GM19099 (cell line): ENCODE data around the gene CDH3.

Experiments used
- POLR2A ChIP-seq: IDR thresholded peaks from 3 replicates; pipeline ENCODE4 v1.6.1; 2011; ENCODE audit warnings: low read depth; ENCODE audit not compliant: insufficient read length; ENCODE audit errors: extremely low read depth

The CDH3 gene

DNA sequence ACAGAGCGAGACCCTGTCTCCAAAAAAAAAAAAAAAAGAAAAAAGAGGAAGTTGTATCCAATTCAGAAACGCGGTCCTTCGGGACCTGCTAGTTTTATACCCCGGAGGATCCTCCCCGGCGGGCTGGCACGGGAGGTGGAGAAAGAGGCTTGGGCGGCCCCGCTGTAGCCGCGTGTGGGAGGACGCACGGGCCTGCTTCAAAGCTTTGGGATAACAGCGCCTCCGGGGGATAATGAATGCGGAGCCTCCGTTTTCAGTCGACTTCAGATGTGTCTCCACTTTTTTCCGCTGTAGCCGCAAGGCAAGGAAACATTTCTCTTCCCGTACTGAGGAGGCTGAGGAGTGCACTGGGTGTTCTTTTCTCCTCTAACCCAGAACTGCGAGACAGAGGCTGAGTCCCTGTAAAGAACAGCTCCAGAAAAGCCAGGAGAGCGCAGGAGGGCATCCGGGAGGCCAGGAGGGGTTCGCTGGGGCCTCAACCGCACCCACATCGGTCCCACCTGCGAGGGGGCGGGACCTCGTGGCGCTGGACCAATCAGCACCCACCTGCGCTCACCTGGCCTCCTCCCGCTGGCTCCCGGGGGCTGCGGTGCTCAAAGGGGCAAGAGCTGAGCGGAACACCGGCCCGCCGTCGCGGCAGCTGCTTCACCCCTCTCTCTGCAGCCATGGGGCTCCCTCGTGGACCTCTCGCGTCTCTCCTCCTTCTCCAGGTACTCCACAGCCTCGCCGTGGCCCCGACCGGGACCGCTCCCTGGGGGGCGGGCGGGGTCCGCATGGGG is at the start of gene CDH3:
TSS of gene CDH3 (plus strand) at position 596 of the 779 bp plus-strand sequence. CDS start at position 666, 70 bp downstream.
- no peak for TF ChIP-seq POLR2A

- no peak for TF ChIP-seq POLR2A
These were observed 48.8 kb upstream of the CDH3 start for GRCh38 chr16:68596266-68596665.

DNA sequence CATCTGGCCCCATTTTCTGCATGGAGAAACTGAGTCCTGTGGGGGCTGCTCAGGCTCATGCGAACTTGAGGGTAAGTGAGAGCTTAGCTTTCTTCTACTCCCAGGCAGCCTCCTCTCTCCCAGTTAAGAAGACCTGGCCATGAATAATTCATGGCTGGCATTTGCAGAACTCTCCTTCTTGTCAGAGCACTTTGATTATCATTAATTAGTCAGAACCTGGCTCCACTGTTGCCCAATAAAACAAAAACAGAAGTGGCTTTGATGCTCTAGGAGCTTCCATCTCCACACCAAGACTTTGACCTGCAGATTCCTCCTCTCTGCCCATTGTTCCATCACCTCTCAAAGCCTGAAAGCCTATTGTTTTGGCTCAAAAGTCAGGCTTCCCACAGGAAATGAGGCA is 45.5 kb upstream of the CDH3 start:
- no peak for TF ChIP-seq POLR2A

DNA sequence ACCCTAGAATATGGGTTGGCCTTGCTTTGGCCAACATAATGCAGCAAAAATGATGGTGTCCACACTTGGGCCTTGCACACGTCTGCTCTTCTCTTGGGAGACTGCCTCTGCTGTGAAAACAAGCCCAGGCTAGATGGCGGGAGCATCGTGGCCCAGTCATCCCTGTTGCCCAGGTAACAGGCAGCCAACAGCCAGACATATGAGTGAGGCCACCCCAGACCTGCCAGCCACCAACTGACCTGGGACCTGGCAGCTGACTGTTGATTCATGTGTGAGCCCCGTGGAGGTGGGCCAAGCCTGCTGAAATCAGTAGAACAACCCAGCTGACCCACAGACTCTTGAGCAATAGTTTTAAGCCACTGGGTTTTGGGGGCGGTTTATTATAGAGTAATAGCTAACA is 39.4 kb upstream of the CDH3 start:
- no peak for TF ChIP-seq POLR2A

DNA sequence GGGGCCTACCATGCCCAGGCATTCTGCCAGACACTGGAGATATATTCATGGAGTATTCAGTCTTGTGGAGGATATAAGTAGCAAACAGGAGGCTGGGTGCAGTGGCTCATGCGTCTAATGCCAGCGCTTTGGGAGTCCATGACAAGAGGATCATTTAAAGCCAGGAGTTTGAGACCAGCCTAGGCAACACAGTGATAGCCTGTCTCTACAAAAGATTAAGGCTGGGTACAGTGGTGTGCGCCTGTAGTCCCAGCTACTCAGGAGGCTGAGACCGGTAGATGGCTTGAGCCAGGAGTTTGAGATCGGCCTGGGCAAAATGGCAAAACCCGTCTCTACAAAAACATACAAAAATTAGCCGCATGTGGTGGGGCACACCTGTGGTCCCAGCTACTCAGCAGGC is 37.7 kb upstream of the CDH3 start:
- no peak for TF ChIP-seq POLR2A

GRCh38 chr16:68608330-68608729 is 36.8 kb upstream of the CDH3 start:
- no peak for TF ChIP-seq POLR2A

DNA sequence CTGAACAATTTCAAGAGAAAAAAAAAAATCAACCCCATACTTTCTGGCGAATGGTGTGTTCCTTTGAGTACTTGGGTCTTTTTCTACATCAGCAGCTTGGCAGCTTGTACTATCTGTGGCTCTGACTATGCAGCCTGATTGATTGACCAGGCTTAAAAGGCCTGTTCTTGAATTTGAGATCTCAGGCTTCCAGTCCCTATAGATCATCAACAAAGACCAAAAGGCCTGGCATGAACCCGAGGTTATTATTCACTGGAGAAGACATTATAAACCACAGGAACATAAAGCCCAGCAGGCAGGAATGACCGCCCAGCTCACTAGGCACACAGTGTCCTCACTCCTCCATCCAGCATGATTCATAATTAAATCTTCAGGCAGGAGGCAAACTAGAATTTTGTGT is 32.1 kb upstream of the CDH3 start:
- TF ChIP-seq POLR2A, result no peak

DNA sequence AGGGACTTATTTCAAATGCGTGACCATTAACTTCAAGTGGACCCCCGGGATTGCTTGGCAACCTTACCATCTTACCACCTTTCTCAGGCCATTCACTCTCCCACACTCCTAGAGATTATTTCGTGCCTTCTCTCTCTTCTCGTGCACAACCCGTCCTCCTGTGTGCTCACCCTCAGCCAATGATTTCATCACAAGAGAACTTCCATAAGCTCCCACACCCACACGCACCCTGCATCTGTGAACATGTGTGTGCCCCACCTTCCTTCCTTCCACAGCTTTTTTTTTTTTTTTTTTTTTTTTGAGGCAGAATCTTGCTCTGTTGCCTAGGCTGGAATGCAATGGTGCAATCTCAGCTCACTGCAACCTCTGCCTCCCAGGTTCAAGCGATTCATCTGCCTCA is 27.4 kb upstream of the CDH3 start:
- no peak for TF ChIP-seq POLR2A

- TF ChIP-seq POLR2A, result no peak
These were observed 18.6 kb upstream of the CDH3 start for GRCh38 chr16:68626557-68626956.

- no peak for TF ChIP-seq POLR2A
These were observed 17.1 kb upstream of the CDH3 start for GRCh38 chr16:68627951-68628425.

GRCh38 chr16:68629351-68629910 is 15.7 kb upstream of the CDH3 start:
- no peak for TF ChIP-seq POLR2A

- TF ChIP-seq POLR2A, result no peak
These were observed 9.0 kb upstream of the CDH3 start for GRCh38 chr16:68636064-68636560.

- no peak for TF ChIP-seq POLR2A
These were observed 8.3 kb upstream of the CDH3 start for GRCh38 chr16:68636818-68637217.

- TF ChIP-seq POLR2A, result no peak
These were observed 4.1 kb upstream of the CDH3 start for GRCh38 chr16:68640972-68641371.

GRCh38 chr16:68642047-68642435 is 3.1 kb upstream of the CDH3 start:
- TF ChIP-seq POLR2A, result no peak

DNA sequence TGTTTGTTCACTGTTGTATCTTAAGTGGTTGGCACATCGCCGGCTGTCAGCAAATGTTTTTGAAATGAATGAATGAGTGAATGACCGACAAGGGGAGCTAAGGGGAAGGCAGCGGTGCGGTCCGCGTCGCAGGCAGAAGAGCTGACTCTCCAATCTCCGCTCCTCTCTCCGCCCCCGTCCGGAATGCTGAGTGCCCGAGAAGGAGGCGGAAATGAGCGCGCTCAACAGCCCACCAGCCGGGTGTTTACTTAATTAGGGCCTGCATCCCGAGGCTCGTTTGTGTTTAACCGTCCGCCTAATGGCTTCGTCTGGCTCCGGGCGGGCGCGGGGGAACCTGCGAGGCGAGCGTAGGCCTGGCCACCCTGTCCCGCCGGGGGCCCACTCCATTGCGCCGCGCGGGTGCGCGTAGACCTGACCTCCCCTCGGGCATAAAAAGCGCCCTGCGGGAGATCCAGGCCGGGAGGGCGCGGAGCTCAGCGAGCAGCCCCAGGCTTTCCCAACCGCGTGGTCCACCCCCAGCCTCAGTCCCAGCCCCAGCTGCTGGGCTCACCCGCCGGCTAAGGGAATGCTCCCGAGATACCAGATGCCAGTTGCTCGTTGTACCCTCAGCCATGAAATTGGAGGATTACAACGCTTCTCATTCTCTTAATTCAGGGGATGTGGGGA is 2.5 kb upstream of the CDH3 start:
- no peak for TF ChIP-seq POLR2A
